Fibroblast of pulmonary artery (primary cell): ENCODE data around the gene CEBPG.

Experiments used
- DNase-seq: peaks from one replicate; pipeline ENCODE4 v3.0.0-alpha.2; 2010; ENCODE audit warnings: low read depth
- H3K4me3 ChIP-seq: replicated peaks from 2 replicates; pipeline ENCODE4 v1.5.1; 2011; ENCODE audit warnings: low read depth, mild to moderate bottlenecking, control low read depth, low read length, moderate library complexity
- CTCF ChIP-seq: IDR thresholded peaks from 2 replicates; pipeline ENCODE4 v1.5.1; 2011; ENCODE audit warnings: mild to moderate bottlenecking, control low read depth, low read length, inconsistent platforms; ENCODE audit errors: missing control alignments

The CEBPG gene

GRCh38 chr19:33377586-33378475 is 4.3 kb downstream of the CEBPG start:
- DNase-seq, result peak; percentile 38
- TF ChIP-seq CTCF, result no peak
- no peak overlapping the region for H3K4me3 ChIP-seq

GRCh38 chr19:33379151-33379829 is 5.8 kb downstream of the CEBPG start:
- no peak for TF ChIP-seq CTCF
- H3K4me3 ChIP-seq, result no peak overlapping the region
- DNase-seq, result no peak

GRCh38 chr19:33381101-33381500 is 7.6 kb downstream of the CEBPG start:
- TF ChIP-seq CTCF, result no peak
- no peak overlapping the region for H3K4me3 ChIP-seq
- DNase-seq, result no peak

GRCh38 chr19:33382006-33382405 is 8.5 kb downstream of the CEBPG start:
- no peak for TF ChIP-seq CTCF
- H3K4me3 ChIP-seq, result no peak overlapping the region

GRCh38 chr19:33382982-33383381 is 9.5 kb downstream of the CEBPG start:
- no peak for TF ChIP-seq CTCF
- DNase-seq, result no peak
- no peak overlapping the region for H3K4me3 ChIP-seq

More at GRCh38 chr19:33382006-33382405, 8.5 kb downstream of the CEBPG start:
- no peak for DNase-seq

- H3K4me3 ChIP-seq, result no peak overlapping the region
- no peak for DNase-seq
- no peak for TF ChIP-seq CTCF
Observed at GRCh38 chr19:33383720-33384292, 10.3 kb downstream of the CEBPG start.
